ENCODE results near the gene MIB1. TPM values are rescaled to one million over a fixed set of nuclear protein-coding genes. Genes with fewer than 3 reads are reported as not detected.
A peak's percentile ranks its signal among the peaks of the same experiment; 100 is the strongest.

The MIB1 gene
- total and polyA plus RNA-seq, 2 donors (not counting 1 experiment from before 2014, with no cell fraction given): 22.3 to 51.0 TPM

- H3K4me1 ChIP-seq (ENCODE audit: control insufficient read depth, extremely low read depth, insufficient read depth, low read length): no peaks in the 10 kb centered on the region
- H3K4me3 ChIP-seq (replicated peaks in 1 of 4; ENCODE audit: control extremely low read depth in 1 of 4, insufficient read depth in 1 of 4, low read depth in 3 of 4, low read length in 4 of 4): no peak overlapping the region
- no peaks in the 10 kb centered on the region for H3K36me3 ChIP-seq (ENCODE audit: control insufficient read depth, insufficient read depth, low read length)
- H3K27ac ChIP-seq (ENCODE audit: insufficient read depth, low read length): no peak overlapping the region
- H4K20me1 ChIP-seq (ENCODE audit: control insufficient read depth, extremely low read depth, insufficient read depth, low read length): no peaks in the 10 kb centered on the region
- H2AFZ ChIP-seq (ENCODE audit: low read length): no peak overlapping the region
- H3K27me3 ChIP-seq (ENCODE audit: control insufficient read depth, insufficient read depth, low read length): no peaks in the 10 kb centered on the region
- H3K4me2 ChIP-seq (ENCODE audit: extremely low read depth, insufficient read depth, low read length): no peak overlapping the region
- DNase-seq (ENCODE audit: low read depth in 2 of 2): no peak
- no peaks in the 10 kb centered on the region for H3K9me3 ChIP-seq (ENCODE audit: control insufficient read depth, insufficient read depth, low read depth, low read length)
- peaks cover 13% of the 10 kb centered on the region for H3K79me2 ChIP-seq (ENCODE audit: control insufficient read depth, insufficient read depth, low read length)
- TF ChIP-seq CTCF (conservative IDR thresholded peaks at IDR 0.05 in 1 of 2, IDR thresholded peaks at IDR 0.05 in 1 of 2; ENCODE audit: low read depth in 1 of 2, low read length in 2 of 2) (no peak), EZH2 (IDR thresholded peaks at IDR 0.05; ENCODE audit: low read length, missing control alignments) (no peak)
- H3K9ac ChIP-seq (ENCODE audit: insufficient read depth, low read length): no peak overlapping the region
Measured at GRCh38 chr18:21759836-21760235, 19.2 kb downstream of the MIB1 start.

GRCh38 chr18:21760321-21760720 lies 19.7 kb downstream of the MIB1 start:
- H3K36me3 ChIP-seq (ENCODE audit: control insufficient read depth, insufficient read depth, low read length): no peaks in the 10 kb centered on the region
- TF ChIP-seq EZH2 (IDR thresholded peaks at IDR 0.05; ENCODE audit: low read length, missing control alignments) (no peak), CTCF (conservative IDR thresholded peaks at IDR 0.05 in 1 of 2, IDR thresholded peaks at IDR 0.05 in 1 of 2; ENCODE audit: low read depth in 1 of 2, low read length in 2 of 2) (no peak)
- peak; percentile 65 to 76 for DNase-seq (ENCODE audit: low read depth in 2 of 2)
- H3K4me2 ChIP-seq (ENCODE audit: extremely low read depth, insufficient read depth, low read length): no peak overlapping the region
- no peaks in the 10 kb centered on the region for H3K27me3 ChIP-seq (ENCODE audit: control insufficient read depth, insufficient read depth, low read length)
- H2AFZ ChIP-seq (ENCODE audit: low read length): no peak overlapping the region
- H3K9me3 ChIP-seq (ENCODE audit: control insufficient read depth, insufficient read depth, low read depth, low read length): no peaks in the 10 kb centered on the region
- no peak overlapping the region for H3K4me3 ChIP-seq (replicated peaks in 1 of 4; ENCODE audit: control extremely low read depth in 1 of 4, insufficient read depth in 1 of 4, low read depth in 3 of 4, low read length in 4 of 4)
- peaks cover 12% of the 10 kb centered on the region for H3K79me2 ChIP-seq (ENCODE audit: control insufficient read depth, insufficient read depth, low read length)
- no peak overlapping the region for H3K9ac ChIP-seq (ENCODE audit: insufficient read depth, low read length)
- no peaks in the 10 kb centered on the region for H3K4me1 ChIP-seq (ENCODE audit: control insufficient read depth, extremely low read depth, insufficient read depth, low read length)
- no peaks in the 10 kb centered on the region for H4K20me1 ChIP-seq (ENCODE audit: control insufficient read depth, extremely low read depth, insufficient read depth, low read length)
- H3K27ac ChIP-seq (ENCODE audit: insufficient read depth, low read length): no peak overlapping the region

- TF ChIP-seq EZH2 (IDR thresholded peaks at IDR 0.05; ENCODE audit: low read length, missing control alignments) (no peak), CTCF (conservative IDR thresholded peaks at IDR 0.05 in 1 of 2, IDR thresholded peaks at IDR 0.05 in 1 of 2; ENCODE audit: low read depth in 1 of 2, low read length in 2 of 2) (no peak)
- H3K36me3 ChIP-seq (ENCODE audit: control insufficient read depth, insufficient read depth, low read length): no peaks in the 10 kb centered on the region
Measured at GRCh38 chr18:21761471-21762115, 21.0 kb downstream of the MIB1 start.

More at GRCh38 chr18:21761471-21762115, 21.0 kb downstream of the MIB1 start:
- no peak for DNase-seq (ENCODE audit: low read depth in 2 of 2)
- no peak overlapping the region for H2AFZ ChIP-seq (ENCODE audit: low read length)
- no peak overlapping the region for H3K4me3 ChIP-seq (replicated peaks in 1 of 4; ENCODE audit: control extremely low read depth in 1 of 4, insufficient read depth in 1 of 4, low read depth in 3 of 4, low read length in 4 of 4)
- H4K20me1 ChIP-seq (ENCODE audit: control insufficient read depth, extremely low read depth, insufficient read depth, low read length): no peaks in the 10 kb centered on the region
- H3K9me3 ChIP-seq (ENCODE audit: control insufficient read depth, insufficient read depth, low read depth, low read length): no peaks in the 10 kb centered on the region
- no peak overlapping the region for H3K27ac ChIP-seq (ENCODE audit: insufficient read depth, low read length)
- no peak overlapping the region for H3K9ac ChIP-seq (ENCODE audit: insufficient read depth, low read length)
- no peaks in the 10 kb centered on the region for H3K4me1 ChIP-seq (ENCODE audit: control insufficient read depth, extremely low read depth, insufficient read depth, low read length)
- peak overlapping the region; percentile 8 for H3K4me2 ChIP-seq (ENCODE audit: extremely low read depth, insufficient read depth, low read length)
- peaks cover 12% of the 10 kb centered on the region for H3K79me2 ChIP-seq (ENCODE audit: control insufficient read depth, insufficient read depth, low read length)
- H3K27me3 ChIP-seq (ENCODE audit: control insufficient read depth, insufficient read depth, low read length): no peaks in the 10 kb centered on the region

Data from fibroblast of lung (primary cell).